ENCODE data around the gene CFAP74. TPM values are rescaled to one million over a fixed set of nuclear protein-coding genes. Genes with fewer than 3 reads are reported as not detected.
A peak's percentile ranks its signal among the peaks of the same experiment; 100 is the strongest.

Gene CFAP74
- total and polyA plus RNA-seq, 2 of the 13 experiments (the other 11 are each of a cell fraction or from before 2014, with no cell fraction given): 0.27 to 0.62 TPM

DNA sequence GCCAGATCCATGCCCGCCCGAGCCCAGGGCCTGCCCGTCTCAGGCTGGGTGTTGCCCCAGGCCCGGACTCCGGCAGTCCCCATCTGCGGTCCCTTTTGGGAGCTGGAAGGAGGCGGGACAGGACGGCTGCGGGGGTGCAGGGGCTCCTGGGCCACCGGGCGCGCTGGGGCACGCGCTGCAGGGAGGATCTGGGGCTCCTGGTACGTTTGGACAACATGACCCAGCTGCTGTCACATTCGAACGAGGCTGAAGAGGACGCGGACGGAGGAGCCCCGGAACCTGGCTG lies 95.1 kb downstream of the CFAP74 start:
- WGBS (ENCODE audit: low lambda C conversion rate): no CpG with 5 or more reads among the region's 21 CpGs
- CTCF ChIA-PET (ENCODE audit: low intra/inter-chr PET ratio, low total read pairs): interaction anchor here (0.7 to 0.9 kb wide), 2 partner anchors 9 to 138 kb away, joined by 3 read pairs; no protein-coding TSS in a partner anchor
- ATAC-seq (peak; percentile 20), DNase-seq (ENCODE audit: low spot score) (no peak), FAIRE-seq (no peak)
- Histone ChIP-seq H3K9ac (ENCODE audit: insufficient read depth, low read depth, low read length) (peak overlapping the region; percentile 84), H3K27ac (ENCODE audit: extremely low read length, insufficient read depth, low read length) (peak overlapping the region; percentile 65), H2AFZ (ENCODE audit: low read length) (no peak overlapping the region), H4K20me1 (ENCODE audit: insufficient read depth, low read length) (no peaks in the 10 kb centered on the region), H3K79me2 (ENCODE audit: insufficient read depth, low read length) (no peaks in the 10 kb centered on the region), H3K36me3 (replicated peaks in 1 of 2; ENCODE audit: control insufficient read depth in 1 of 2, insufficient read depth in 2 of 2, low read length in 2 of 2) (no peaks in the 10 kb centered on the region), H3K9me3 (ENCODE audit: low read length) (no peaks in the 10 kb centered on the region), H3K4me2 (ENCODE audit: low read depth, low read length) (peak overlapping the region; percentile 92), H3K4me1 (ENCODE audit: insufficient read depth, low read length) (peaks cover 46% of the 10 kb centered on the region), H3K4me3 (replicated peaks in 1 of 3; ENCODE audit: insufficient read depth in 1 of 3, low read depth in 2 of 3, low read length in 3 of 3) (peak overlapping the region; percentile 69 to 86 (median 75)), H3K27me3 (ENCODE audit: control insufficient read depth in 1 of 2, insufficient read depth in 2 of 2, low read length in 2 of 2) (peaks cover 0 to 16% of the 10 kb centered on the region in 2 experiments; a peak in 3 of 5 replicates)
- intact Hi-C loops (cut with micrococcal nuclease; ENCODE audit: unreplicated experiment): loop anchor here (5.0 to 10.0 kb wide), 2 partner anchors 54 to 131 kb away; partner anchors contain the start of gene NADK
- POLR2A ChIA-PET: interaction anchor here (0.5 to 3.1 kb wide), 22 partner anchors 8 to 229 kb away, joined by 3 to 21 read pairs (median 4); partner anchors contain the start of genes NADK and TMEM52
- in situ Hi-C loops (cut with HindIII; ENCODE audit: extremely low pct_ligation_motif_present, low pct_unique_long_range_greater_than_20kb): loop anchor here (10.0 kb wide), 1 partner anchor 124 kb away; no protein-coding TSS in a partner anchor
- TSS peak; percentile 86 for BruUV-seq (replicated peaks)
- TF ChIP-seq SALL2 (CRISPR knock-in tag; IDR thresholded peaks at IDR 0.05): 0 out of 2 replicates have a peak, but pooled peaks have one; percentile 35
- TF ChIP-seq, protein P1, sequence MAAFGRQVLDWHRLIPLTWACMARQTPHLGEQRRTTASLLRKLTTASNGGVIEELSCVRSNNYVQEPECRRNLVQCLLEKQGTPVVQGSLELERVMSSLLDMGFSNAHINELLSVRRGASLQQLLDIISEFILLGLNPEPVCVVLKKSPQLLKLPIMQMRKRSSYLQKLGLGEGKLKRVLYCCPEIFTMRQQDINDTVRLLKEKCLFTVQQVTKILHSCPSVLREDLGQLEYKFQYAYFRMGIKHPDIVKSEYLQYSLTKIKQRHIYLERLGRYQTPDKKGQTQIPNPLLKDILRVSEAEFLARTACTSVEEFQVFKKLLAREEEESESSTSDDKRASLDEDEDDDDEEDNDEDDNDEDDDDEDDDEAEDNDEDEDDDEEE (CRISPR knock-in tag; IDR thresholded peaks at IDR 0.05): peak; percentile 4; the same call in 1 of the 2 replicates
- no peak for TF ChIP-seq NR1H2 (CRISPR knock-in tag; IDR thresholded peaks at IDR 0.05; ENCODE audit: borderline replicate concordance, low read depth)
- TF ChIP-seq, protein P2, sequence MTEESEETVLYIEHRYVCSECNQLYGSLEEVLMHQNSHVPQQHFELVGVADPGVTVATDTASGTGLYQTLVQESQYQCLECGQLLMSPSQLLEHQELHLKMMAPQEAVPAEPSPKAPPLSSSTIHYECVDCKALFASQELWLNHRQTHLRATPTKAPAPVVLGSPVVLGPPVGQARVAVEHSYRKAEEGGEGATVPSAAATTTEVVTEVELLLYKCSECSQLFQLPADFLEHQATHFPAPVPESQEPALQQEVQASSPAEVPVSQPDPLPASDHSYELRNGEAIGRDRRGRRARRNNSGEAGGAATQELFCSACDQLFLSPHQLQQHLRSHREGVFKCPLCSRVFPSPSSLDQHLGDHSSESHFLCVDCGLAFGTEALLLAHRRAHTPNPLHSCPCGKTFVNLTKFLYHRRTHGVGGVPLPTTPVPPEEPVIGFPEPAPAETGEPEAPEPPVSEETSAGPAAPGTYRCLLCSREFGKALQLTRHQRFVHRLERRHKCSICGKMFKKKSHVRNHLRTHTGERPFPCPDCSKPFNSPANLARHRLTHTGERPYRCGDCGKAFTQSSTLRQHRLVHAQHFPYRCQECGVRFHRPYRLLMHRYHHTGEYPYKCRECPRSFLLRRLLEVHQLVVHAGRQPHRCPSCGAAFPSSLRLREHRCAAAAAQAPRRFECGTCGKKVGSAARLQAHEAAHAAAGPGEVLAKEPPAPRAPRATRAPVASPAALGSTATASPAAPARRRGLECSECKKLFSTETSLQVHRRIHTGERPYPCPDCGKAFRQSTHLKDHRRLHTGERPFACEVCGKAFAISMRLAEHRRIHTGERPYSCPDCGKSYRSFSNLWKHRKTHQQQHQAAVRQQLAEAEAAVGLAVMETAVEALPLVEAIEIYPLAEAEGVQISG (CRISPR knock-in tag; IDR thresholded peaks at IDR 0.05): 0 out of 2 replicates have a peak, but pooled peaks have one; percentile 11
- no peak for TF ChIP-seq MAZ (IDR thresholded peaks at IDR 0.05; ENCODE audit: borderline replicate concordance, low read depth, low read length)
- no peak for TF ChIP-seq MAZ (CRISPR knock-in tag; IDR thresholded peaks at IDR 0.05; ENCODE audit: low read depth)
- TF ChIP-seq ZNF768 (CRISPR knock-in tag; IDR thresholded peaks at IDR 0.05): 0 out of 2 replicates have a peak, but pooled peaks have one; percentile 8
- TF ChIP-seq ZSCAN25 (CRISPR knock-in tag; IDR thresholded peaks at IDR 0.05): peak; percentile 7; the same call in 1 of the 2 replicates
- TF ChIP-seq ZFP41 (CRISPR knock-in tag; IDR thresholded peaks at IDR 0.05; ENCODE audit: borderline replicate concordance): no peak
- TF ChIP-seq NRL (CRISPR knock-in tag; IDR thresholded peaks at IDR 0.05; ENCODE audit: borderline replicate concordance): peak; percentile 14; the same call in 1 of the 2 replicates
- TF ChIP-seq, protein P3, sequence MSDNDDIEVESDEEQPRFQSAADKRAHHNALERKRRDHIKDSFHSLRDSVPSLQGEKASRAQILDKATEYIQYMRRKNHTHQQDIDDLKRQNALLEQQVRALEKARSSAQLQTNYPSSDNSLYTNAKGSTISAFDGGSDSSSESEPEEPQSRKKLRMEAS (IDR thresholded peaks at IDR 0.05): 0 out of 2 replicates have a peak, but pooled peaks have one; percentile 29
- TF ChIP-seq AGO2 (optimal IDR thresholded peaks at IDR 0.05; ENCODE audit: low read depth, low read length): peak; percentile 33
- 0 out of 2 replicates have a peak, but pooled peaks have one; percentile 7 for TF ChIP-seq ZNF143 (CRISPR knock-in tag; IDR thresholded peaks at IDR 0.05)
- 0 out of 2 replicates have a peak, but pooled peaks have one; percentile 8 for TF ChIP-seq ZBTB38 (CRISPR knock-in tag; IDR thresholded peaks at IDR 0.05)
- TF ChIP-seq SP2 (CRISPR knock-in tag; IDR thresholded peaks at IDR 0.05): no peak
- 0 out of 2 replicates have a peak, but pooled peaks have one; percentile 8 for TF ChIP-seq NFKB2 (CRISPR knock-in tag; IDR thresholded peaks at IDR 0.05; ENCODE audit: borderline replicate concordance)
- TF ChIP-seq ZFAT (CRISPR knock-in tag; conservative IDR thresholded peaks at IDR 0.05): no peak
- 0 out of 2 replicates have a peak, but pooled peaks have one; percentile 39 for TF ChIP-seq ZNF296 (CRISPR knock-in tag; conservative IDR thresholded peaks at IDR 0.05)
- TF ChIP-seq KLF15 (CRISPR knock-in tag; IDR thresholded peaks at IDR 0.05; ENCODE audit: borderline replicate concordance): no peak

Measured in HepG2 (cell line).